OCI-LY3 (cell line): ENCODE results near the gene UAP1L1.

Source experiments
- EZH2phosphoT487 ChIP-seq: fragments of 200-600 bp; shearing (Covaris generic); IDR thresholded peaks from 2 replicates; pipeline ENCODE4 v1.6.1; 2018; ENCODE audit warnings: antibody characterized with exemption, mixed run types, low read depth
- TF ChIP-seq, protein P1 (sequence below): fragments of 200-600, 300-600 bp; sonication (generic); IDR thresholded peaks from 2 replicates; pipeline ENCODE4 v1.5.1; 2014; ENCODE audit warnings: antibody characterized with exemption, low read length, low read depth

DNA sequence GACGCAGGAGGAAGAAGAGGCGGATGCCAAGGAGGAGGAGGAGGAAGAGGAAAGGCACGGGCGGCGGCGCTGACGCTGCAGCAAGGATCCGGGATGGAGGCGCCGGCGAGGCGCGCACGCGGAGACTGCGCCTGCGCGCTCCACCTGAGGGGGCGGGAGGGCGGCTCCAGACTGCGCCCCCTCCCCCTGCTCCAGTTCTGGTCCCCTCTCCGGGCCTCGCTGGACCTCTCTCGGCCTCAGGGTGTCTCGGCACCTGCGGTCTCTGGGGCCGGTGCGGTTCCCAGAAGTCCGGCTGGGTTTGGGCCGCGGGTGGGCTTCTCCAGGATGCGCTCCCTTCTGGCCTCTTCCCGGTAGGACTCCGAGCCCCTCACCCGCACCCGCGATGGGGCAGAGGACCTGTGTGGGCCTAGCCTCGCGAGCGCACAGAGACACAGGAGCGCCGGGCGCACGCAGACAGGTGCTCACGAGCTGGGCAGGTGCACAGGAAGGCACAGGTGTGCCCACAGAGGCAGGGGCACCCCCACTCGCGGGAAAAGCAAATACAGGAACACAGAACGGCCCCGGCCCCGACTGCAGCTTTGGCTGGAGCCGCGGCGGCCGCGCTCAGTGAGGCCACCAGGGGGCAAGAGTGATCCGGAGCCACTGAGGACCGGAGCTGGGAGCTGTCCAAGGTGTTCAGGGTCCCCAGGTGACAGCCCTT lies 31.1 kb upstream of the UAP1L1 start, which contains the start of gene NPDC1:
- TF ChIP-seq, protein P1, sequence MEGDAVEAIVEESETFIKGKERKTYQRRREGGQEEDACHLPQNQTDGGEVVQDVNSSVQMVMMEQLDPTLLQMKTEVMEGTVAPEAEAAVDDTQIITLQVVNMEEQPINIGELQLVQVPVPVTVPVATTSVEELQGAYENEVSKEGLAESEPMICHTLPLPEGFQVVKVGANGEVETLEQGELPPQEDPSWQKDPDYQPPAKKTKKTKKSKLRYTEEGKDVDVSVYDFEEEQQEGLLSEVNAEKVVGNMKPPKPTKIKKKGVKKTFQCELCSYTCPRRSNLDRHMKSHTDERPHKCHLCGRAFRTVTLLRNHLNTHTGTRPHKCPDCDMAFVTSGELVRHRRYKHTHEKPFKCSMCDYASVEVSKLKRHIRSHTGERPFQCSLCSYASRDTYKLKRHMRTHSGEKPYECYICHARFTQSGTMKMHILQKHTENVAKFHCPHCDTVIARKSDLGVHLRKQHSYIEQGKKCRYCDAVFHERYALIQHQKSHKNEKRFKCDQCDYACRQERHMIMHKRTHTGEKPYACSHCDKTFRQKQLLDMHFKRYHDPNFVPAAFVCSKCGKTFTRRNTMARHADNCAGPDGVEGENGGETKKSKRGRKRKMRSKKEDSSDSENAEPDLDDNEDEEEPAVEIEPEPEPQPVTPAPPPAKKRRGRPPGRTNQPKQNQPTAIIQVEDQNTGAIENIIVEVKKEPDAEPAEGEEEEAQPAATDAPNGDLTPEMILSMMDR = peak; percentile 72
- TF ChIP-seq EZH2phosphoT487 = no peak
